PC-9 (cell line): ENCODE data around the gene PRIMA1. TPM values are rescaled to one million over a fixed set of nuclear protein-coding genes. Genes with fewer than 3 reads are reported as not detected.

ENCODE experiments used
- BruUV-seq: library from RNA; stranded (reverse); fragments of 400-500 nt; replicated peaks from 2 replicates; lab custom pipeline; 2021; lab: Mats Ljungman, UMichigan
- CTCF ChIA-PET: fragments of 300-600 bp; sonication (Branson Sonifier 250); formaldehyde crosslinking; loops from one replicate; lab custom pipeline; 2022; ENCODE audit warnings: antibody characterized with exemption; lab: Charles Lee
- POLR2A ChIA-PET: fragments of 300-600 bp; sonication (Branson Sonifier 250); formaldehyde crosslinking; loops from one replicate; lab custom pipeline; 2022; ENCODE audit warnings: antibody characterized with exemption; ENCODE audit not compliant: unreplicated experiment; lab: Charles Lee
- DNase-seq, 2 experiments: peaks; one replicate each; pipeline versions ENCODE4 v3.0.0 to v3.0.0-alpha.2; 2015 to 2022; ENCODE audit warnings: mixed read lengths in 1 of 2
- H2AFZ ChIP-seq: fragments of 200-600 bp; sonication (generic); 2 replicates; pipeline ENCODE4 v1.8.1; 2017; ENCODE audit warnings: antibody characterized with exemption
- H3F3A ChIP-seq: fragments of 200-600 bp; sonication (generic); 2 replicates; pipeline ENCODE4 v1.8.1; 2017; ENCODE audit warnings: antibody characterized with exemption, mild to moderate bottlenecking, low read depth; ENCODE audit not compliant: insufficient read depth
- H3K27ac ChIP-seq: fragments of 200-600 bp; sonication (generic); 2 replicates; pipeline ENCODE4 v1.6.1; 2016; ENCODE audit warnings: mixed run types
- H3K27me3 ChIP-seq: fragments of 200-600 bp; sonication (generic); 2 replicates; pipeline ENCODE4 v1.6.1; 2016; ENCODE audit warnings: low read depth, mixed run types; ENCODE audit not compliant: insufficient read depth
- H3K36me3 ChIP-seq: fragments of 200-600 bp; sonication (generic); 2 replicates; pipeline ENCODE4 v1.6.1; 2016; ENCODE audit warnings: low read depth, mixed run types
- H3K4me1 ChIP-seq: fragments of 200-600 bp; sonication (generic); replicated peaks from 2 replicates; pipeline ENCODE4 v1.6.1; 2016; ENCODE audit warnings: mixed run types; ENCODE audit not compliant: insufficient read depth
- H3K4me2 ChIP-seq: fragments of 200-600 bp; sonication (generic); 2 replicates; pipeline ENCODE4 v1.6.1; 2017; ENCODE audit warnings: mixed run types
- H3K4me3 ChIP-seq: fragments of 200-600 bp; sonication (generic); 2 replicates; pipeline ENCODE4 v1.6.1; 2016; ENCODE audit warnings: mixed run types
- H3K79me2 ChIP-seq: fragments of 200-600 bp; sonication (generic); 2 replicates; pipeline ENCODE4 v1.6.1; 2017; ENCODE audit warnings: low read depth, mixed run types
- H3K9me2 ChIP-seq: fragments of 200-600 bp; sonication (generic); 2 replicates; pipeline ENCODE4 v1.8.1; 2017; ENCODE audit warnings: mild to moderate bottlenecking; ENCODE audit not compliant: insufficient read depth
- H3K9me3 ChIP-seq: fragments of 200-600 bp; sonication (generic); 2 replicates; pipeline ENCODE4 v1.8.1; 2016; ENCODE audit warnings: low read depth; ENCODE audit not compliant: insufficient read depth
- H4K20me1 ChIP-seq: fragments of 200-600 bp; sonication (generic); 2 replicates; pipeline ENCODE4 v1.8.1; 2017; ENCODE audit not compliant: insufficient read depth
- EZH2 ChIP-seq: fragments of 200-600 bp; sonication (generic); IDR thresholded peaks from 2 replicates; pipeline ENCODE4 v1.8.0; 2017; ENCODE audit warnings: antibody characterized with exemption, low read depth
- intact Hi-C: fragments of 100-400 bp; cut with micrococcal nuclease; formaldehyde crosslinking; loops from one replicate; pipeline ENCODE4 v1.10.0; 2022; ENCODE audit not compliant: unreplicated experiment
- total RNA-seq: library from RNA; stranded (reverse); gene quantifications from 2 replicates; pipeline ENCODE4 v1.2.3, GENCODE V29; 2021
- TF ChIP-seq, protein P1 (sequence below): fragments of 200-600 bp; sonication (generic); conservative IDR thresholded peaks from 2 replicates; pipeline ENCODE4 v1.6.1; 2017; ENCODE audit warnings: mixed run types, antibody characterized with exemption, mild to moderate bottlenecking, moderate library complexity

PRIMA1 gene
- total RNA-seq, 1 experiment from 2014 or later, result not detected

DNA sequence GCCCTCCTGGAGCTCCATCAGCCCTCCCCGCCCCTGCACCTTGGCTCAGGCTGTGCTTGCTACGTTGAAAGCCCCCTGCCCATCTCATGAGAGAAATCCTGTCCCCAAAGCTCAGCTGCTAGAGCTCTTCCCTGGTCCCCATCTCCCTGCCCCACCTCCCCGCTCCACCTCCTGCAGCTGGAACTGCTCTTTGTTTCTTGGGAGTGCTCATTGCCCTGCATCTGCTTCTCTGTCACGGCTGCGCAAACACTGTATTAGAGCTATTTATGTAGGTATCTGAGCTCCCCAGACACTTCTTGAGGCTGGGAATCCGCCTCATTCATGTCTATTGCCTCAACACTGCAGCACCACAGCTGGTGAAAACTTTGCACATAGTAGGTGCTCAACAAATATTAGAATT is 32.8 kb upstream of the PRIMA1 start:
- ChIA-PET CTCF (no interaction called here), POLR2A (no interaction called here)
- H3K9me2 ChIP-seq, result no peaks in the 10 kb centered on the region
- H3K27me3 ChIP-seq, result peaks cover 35% of the 10 kb centered on the region
- H3K36me3 ChIP-seq, result no peaks in the 10 kb centered on the region
- no peaks in the 10 kb centered on the region for H3F3A ChIP-seq
- H3K4me2 ChIP-seq, result no peak overlapping the region
- H4K20me1 ChIP-seq, result no peaks in the 10 kb centered on the region
- H3K27ac ChIP-seq, result no peak overlapping the region
- intact Hi-C loops, result no loop called here
- no peak for DNase-seq
- H3K4me1 ChIP-seq, result no peaks in the 10 kb centered on the region
- TF ChIP-seq EZH2, result no peak
- TF ChIP-seq, protein P1, sequence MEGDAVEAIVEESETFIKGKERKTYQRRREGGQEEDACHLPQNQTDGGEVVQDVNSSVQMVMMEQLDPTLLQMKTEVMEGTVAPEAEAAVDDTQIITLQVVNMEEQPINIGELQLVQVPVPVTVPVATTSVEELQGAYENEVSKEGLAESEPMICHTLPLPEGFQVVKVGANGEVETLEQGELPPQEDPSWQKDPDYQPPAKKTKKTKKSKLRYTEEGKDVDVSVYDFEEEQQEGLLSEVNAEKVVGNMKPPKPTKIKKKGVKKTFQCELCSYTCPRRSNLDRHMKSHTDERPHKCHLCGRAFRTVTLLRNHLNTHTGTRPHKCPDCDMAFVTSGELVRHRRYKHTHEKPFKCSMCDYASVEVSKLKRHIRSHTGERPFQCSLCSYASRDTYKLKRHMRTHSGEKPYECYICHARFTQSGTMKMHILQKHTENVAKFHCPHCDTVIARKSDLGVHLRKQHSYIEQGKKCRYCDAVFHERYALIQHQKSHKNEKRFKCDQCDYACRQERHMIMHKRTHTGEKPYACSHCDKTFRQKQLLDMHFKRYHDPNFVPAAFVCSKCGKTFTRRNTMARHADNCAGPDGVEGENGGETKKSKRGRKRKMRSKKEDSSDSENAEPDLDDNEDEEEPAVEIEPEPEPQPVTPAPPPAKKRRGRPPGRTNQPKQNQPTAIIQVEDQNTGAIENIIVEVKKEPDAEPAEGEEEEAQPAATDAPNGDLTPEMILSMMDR, result no peak
- no peaks in the 10 kb centered on the region for H3K9me3 ChIP-seq
- H2AFZ ChIP-seq, result no peak overlapping the region
- H3K79me2 ChIP-seq, result no peaks in the 10 kb centered on the region
- no peak overlapping the region for H3K4me3 ChIP-seq
- BruUV-seq, result no TSS peak

- no peak for TF ChIP-seq EZH2
- TF ChIP-seq, protein P1, result no peak
- Histone ChIP-seq H3K79me2 (no peaks in the 10 kb centered on the region), H3K4me1 (no peaks in the 10 kb centered on the region), H3K4me2 (no peak overlapping the region), H3K4me3 (no peak overlapping the region), H3K36me3 (no peaks in the 10 kb centered on the region), H3K27me3 (peaks cover 18% of the 10 kb centered on the region; the same call in 1 of the 2 replicates), H2AFZ (no peak overlapping the region), H4K20me1 (no peaks in the 10 kb centered on the region), H3K9me3 (no peaks in the 10 kb centered on the region), H3F3A (no peaks in the 10 kb centered on the region), H3K27ac (no peak overlapping the region), H3K9me2 (no peaks in the 10 kb centered on the region)
- intact Hi-C loops, result no loop called here
- no peak for DNase-seq
- ChIA-PET POLR2A (no interaction called here), CTCF (no interaction called here)
- BruUV-seq, result no TSS peak
Observed at GRCh38 chr14:93818857-93819256, 30.6 kb upstream of the PRIMA1 start.

DNA sequence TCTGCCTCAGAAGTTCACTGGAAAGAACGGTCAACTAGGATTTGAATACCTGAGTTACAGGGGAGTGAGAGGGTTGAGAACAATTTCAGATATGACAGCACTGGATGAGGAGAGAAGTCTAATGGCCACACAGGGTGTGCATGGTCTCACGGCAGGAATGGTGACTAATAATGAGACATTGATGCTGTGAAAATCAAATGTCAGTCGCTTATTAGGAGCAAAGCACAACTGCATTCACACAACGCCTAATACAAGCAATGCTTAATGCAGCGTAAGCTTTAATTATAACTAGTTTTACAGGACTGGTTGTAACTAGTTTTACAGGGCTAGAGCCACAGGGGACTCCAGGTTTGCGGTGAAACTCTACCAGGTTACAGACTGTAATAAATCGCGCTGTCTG is 23.4 kb upstream of the PRIMA1 start:
- BruUV-seq, result no TSS peak
- Histone ChIP-seq H3K27me3 (no peaks in the 10 kb centered on the region), H3F3A (no peaks in the 10 kb centered on the region), H2AFZ (no peak overlapping the region), H3K4me1 (no peaks in the 10 kb centered on the region), H3K79me2 (no peaks in the 10 kb centered on the region), H3K27ac (no peak overlapping the region), H3K36me3 (no peaks in the 10 kb centered on the region), H3K4me2 (no peak overlapping the region), H4K20me1 (no peaks in the 10 kb centered on the region), H3K4me3 (no peak overlapping the region), H3K9me2 (no peaks in the 10 kb centered on the region), H3K9me3 (no peaks in the 10 kb centered on the region)
- no peak for TF ChIP-seq EZH2
- TF ChIP-seq, protein P1, result no peak
- ChIA-PET CTCF (no interaction called here), POLR2A (no interaction called here)
- DNase-seq, result no peak
- intact Hi-C loops, result no loop called here
